MCF 10A (cell line): ENCODE results near the gene TAS2R41. TPM values are rescaled to one million over a fixed set of nuclear protein-coding genes. Genes with fewer than 3 reads are reported as not detected.

Experiments
- BruUV-seq: library from RNA; stranded (reverse); fragments of 400-500 nt; replicated peaks from 2 replicates; lab custom pipeline; 2021; lab: Mats Ljungman, UMichigan
- CTCF ChIA-PET: fragments of 300-600 bp; sonication (Branson Sonifier 250); formaldehyde crosslinking; extraction: SDS; loops from one replicate; lab custom pipeline; 2021; ENCODE audit warnings: antibody characterized with exemption, inconsistent platforms; lab: Yijun Ruan, JAX
- POLR2A ChIA-PET: fragments of 300-600, 350-650 bp; sonication (Branson Sonifier 250); formaldehyde crosslinking; extraction: SDS; loops from one replicate; lab custom pipeline; 2020; ENCODE audit warnings: antibody characterized with exemption, inconsistent platforms; lab: Yijun Ruan, JAX
- DNase-seq: peaks from one replicate; pipeline ENCODE4 v3.0.0-alpha.2; 2018; ENCODE audit not compliant: unreplicated experiment
- H3K27ac Mint-ChIP-seq: one replicate; pipeline ENCODE4 v1.8.0; 2022; ENCODE audit warnings: mild to moderate bottlenecking, low read depth, mixed read lengths; ENCODE audit not compliant: unreplicated experiment
- H3K27me3 Mint-ChIP-seq: one replicate; pipeline ENCODE4 v1.8.0; 2022; ENCODE audit warnings: mixed read lengths; ENCODE audit not compliant: insufficient read depth, unreplicated experiment
- H3K36me3 Mint-ChIP-seq: one replicate; pipeline ENCODE4 v1.8.0; 2022; ENCODE audit warnings: mild to moderate bottlenecking, moderate library complexity, mixed read lengths; ENCODE audit not compliant: insufficient read depth, unreplicated experiment
- H3K4me1 Mint-ChIP-seq: one replicate; pipeline ENCODE4 v1.8.0; 2022; ENCODE audit warnings: mixed read lengths; ENCODE audit not compliant: insufficient read depth, unreplicated experiment
- H3K4me3 Mint-ChIP-seq: one replicate; pipeline ENCODE4 v1.8.0; 2022; ENCODE audit warnings: mild to moderate bottlenecking, moderate library complexity, mixed read lengths; ENCODE audit not compliant: unreplicated experiment
- H3K9me3 Mint-ChIP-seq: one replicate; pipeline ENCODE4 v1.8.0; 2022; ENCODE audit warnings: mixed read lengths; ENCODE audit not compliant: unreplicated experiment
- intact Hi-C: fragments of 100-400 bp; cut with micrococcal nuclease; formaldehyde crosslinking; loops from 2 replicates; pipeline ENCODE4 v1.14.1; 2022
- total RNA-seq: library from RNA; stranded (reverse); gene quantifications from 2 replicates; pipeline ENCODE4 v1.2.3, GENCODE V29; 2022
- TF ChIP-seq, protein P1 (sequence below): fragments of 200-600 bp; IDR thresholded peaks from one replicate; pipeline ENCODE4 v1.8.0; 2022; ENCODE audit warnings: antibody characterized with exemption, mild to moderate bottlenecking; ENCODE audit not compliant: unreplicated experiment

TAS2R41 gene
- total RNA-seq, 1 experiment from 2014 or later = not detected

DNA sequence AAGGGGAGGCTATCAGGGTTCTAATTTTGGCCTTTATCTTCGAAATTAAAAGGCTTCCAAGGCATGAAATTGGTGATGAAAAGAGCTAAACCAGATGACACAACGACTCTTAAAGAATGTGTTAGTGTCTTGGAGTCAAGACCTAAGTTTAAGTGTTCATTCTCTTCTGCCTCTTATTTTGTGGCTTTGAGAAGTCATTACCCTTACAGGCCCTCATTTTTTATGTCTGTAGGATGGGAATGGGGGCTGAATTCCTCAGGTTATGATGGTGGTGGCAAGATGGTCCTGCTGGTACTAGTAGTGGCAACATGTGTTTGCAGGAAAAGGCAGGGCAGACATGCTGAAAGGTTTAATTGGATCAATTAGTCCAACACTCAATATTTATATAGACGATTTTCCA, 19.0 kb upstream of the TAS2R41 start:
- Mint-ChIP-seq H3K9me3 (no peaks in the 10 kb centered on the region), H3K4me3 (no peak overlapping the region), H3K4me1 (no peaks in the 10 kb centered on the region), H3K27ac (no peak overlapping the region), H3K27me3 (peaks cover 12% of the 10 kb centered on the region), H3K36me3 (no peaks in the 10 kb centered on the region)
- intact Hi-C loops = no loop called here
- TF ChIP-seq, protein P1, sequence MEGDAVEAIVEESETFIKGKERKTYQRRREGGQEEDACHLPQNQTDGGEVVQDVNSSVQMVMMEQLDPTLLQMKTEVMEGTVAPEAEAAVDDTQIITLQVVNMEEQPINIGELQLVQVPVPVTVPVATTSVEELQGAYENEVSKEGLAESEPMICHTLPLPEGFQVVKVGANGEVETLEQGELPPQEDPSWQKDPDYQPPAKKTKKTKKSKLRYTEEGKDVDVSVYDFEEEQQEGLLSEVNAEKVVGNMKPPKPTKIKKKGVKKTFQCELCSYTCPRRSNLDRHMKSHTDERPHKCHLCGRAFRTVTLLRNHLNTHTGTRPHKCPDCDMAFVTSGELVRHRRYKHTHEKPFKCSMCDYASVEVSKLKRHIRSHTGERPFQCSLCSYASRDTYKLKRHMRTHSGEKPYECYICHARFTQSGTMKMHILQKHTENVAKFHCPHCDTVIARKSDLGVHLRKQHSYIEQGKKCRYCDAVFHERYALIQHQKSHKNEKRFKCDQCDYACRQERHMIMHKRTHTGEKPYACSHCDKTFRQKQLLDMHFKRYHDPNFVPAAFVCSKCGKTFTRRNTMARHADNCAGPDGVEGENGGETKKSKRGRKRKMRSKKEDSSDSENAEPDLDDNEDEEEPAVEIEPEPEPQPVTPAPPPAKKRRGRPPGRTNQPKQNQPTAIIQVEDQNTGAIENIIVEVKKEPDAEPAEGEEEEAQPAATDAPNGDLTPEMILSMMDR = no peak
- ChIA-PET CTCF (no interaction called here), POLR2A (no interaction called here)
- BruUV-seq = no TSS peak
- DNase-seq = no peak

DNA sequence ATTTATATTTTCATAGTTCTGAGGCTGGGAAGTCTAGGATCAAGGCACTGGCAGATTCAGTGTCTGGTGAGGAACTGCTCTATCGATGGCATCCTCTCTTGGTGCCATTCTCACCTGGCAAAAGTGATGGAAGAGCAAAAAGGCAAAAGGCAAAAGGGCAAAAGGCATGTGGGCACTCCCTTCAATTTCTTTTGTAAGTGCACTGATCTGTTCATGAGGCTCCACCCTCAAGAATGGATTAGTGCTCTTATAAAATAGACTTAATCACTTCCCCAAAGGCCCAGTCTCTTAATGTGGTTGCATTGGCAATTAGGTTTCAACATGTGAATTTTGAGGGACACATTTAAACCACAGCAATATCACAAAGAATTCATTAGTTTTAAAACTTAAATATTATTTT, 18.3 kb upstream of the TAS2R41 start:
- TF ChIP-seq, protein P1 = no peak
- H3K27me3 Mint-ChIP-seq = peaks cover 5% of the 10 kb centered on the region
- no peaks in the 10 kb centered on the region for H3K4me1 Mint-ChIP-seq
- intact Hi-C loops = no loop called here
- no peak overlapping the region for H3K4me3 Mint-ChIP-seq
- no peaks in the 10 kb centered on the region for H3K36me3 Mint-ChIP-seq
- ChIA-PET CTCF (no interaction called here), POLR2A (no interaction called here)
- no peaks in the 10 kb centered on the region for H3K9me3 Mint-ChIP-seq
- no peak for DNase-seq
- no TSS peak for BruUV-seq
- H3K27ac Mint-ChIP-seq = no peak overlapping the region

DNA sequence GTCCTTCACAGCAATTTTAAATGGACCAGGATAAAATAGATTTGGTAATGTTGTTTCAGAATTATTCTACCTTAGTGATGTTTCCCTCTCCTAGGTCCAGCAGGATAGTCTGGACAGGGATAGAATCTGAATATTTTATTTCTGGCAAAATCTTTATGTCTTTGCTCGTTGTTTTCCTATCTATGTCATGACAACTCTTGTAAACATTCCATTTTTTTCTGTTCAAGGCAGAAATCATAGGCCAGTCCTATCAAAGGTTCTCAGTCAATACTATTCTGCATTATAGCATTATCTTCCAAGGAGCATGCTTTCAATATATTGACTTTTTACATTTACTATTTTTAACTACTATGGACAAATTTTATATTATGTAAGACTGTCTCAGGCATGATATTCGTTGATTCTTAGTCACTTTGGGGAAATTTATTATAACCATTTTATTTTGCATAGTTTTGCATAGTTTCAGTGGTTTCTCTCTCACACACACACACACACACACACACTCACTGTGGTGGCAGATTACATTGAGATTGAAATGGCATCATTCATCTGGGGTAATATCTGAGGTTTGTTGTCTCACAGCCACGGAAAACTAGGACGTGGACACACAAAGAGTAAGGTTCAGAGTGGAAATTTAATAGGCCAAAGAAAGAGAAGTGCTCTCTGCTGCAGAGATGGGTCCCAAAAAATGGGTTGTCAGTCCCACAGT, 17.2 kb upstream of the TAS2R41 start:
- ChIA-PET POLR2A (no interaction called here), CTCF (interaction anchor here (0.6 kb wide), 1 partner anchor 27 kb away, joined by 4 read pairs; no protein-coding TSS in a partner anchor)
- intact Hi-C loops = no loop called here
- Mint-ChIP-seq H3K4me3 (no peak overlapping the region), H3K36me3 (no peaks in the 10 kb centered on the region), H3K4me1 (no peaks in the 10 kb centered on the region), H3K27me3 (no peaks in the 10 kb centered on the region), H3K27ac (no peak overlapping the region), H3K9me3 (no peaks in the 10 kb centered on the region)
- TF ChIP-seq, protein P1 = no peak
- DNase-seq = no peak
- BruUV-seq = no TSS peak

DNA sequence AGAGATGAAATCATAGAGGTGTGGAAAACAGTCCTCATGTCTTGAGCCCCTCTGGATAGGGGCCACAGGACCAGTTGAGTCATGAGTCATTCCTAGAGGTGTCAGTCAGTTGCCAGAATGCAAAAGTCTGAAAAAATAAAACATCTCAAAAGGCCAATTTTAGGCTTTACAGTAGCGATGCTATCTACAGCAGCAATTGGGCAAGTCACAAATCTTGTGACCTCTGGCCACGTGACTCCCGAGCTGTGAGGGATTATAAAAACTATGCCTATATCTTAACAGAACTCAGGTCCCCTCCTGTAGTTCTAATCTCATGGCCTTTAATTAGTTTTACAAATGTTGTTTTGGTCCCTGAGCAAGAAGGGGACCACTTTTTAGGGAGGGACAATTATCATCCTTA, 15.6 kb upstream of the TAS2R41 start:
- H3K27ac Mint-ChIP-seq = no peak overlapping the region
- no peaks in the 10 kb centered on the region for H3K27me3 Mint-ChIP-seq
- no peak overlapping the region for H3K4me3 Mint-ChIP-seq
- ChIA-PET POLR2A (no interaction called here), CTCF (interaction anchor here (1.0 kb wide), 1 partner anchor 222 kb away, joined by 6 read pairs; no protein-coding TSS in a partner anchor)
- BruUV-seq = no TSS peak
- intact Hi-C loops = no loop called here
- no peak for DNase-seq
- TF ChIP-seq, protein P1 = no peak
- no peaks in the 10 kb centered on the region for H3K36me3 Mint-ChIP-seq
- no peaks in the 10 kb centered on the region for H3K4me1 Mint-ChIP-seq
- H3K9me3 Mint-ChIP-seq = no peaks in the 10 kb centered on the region
